Trophoblast cell (in vitro differentiated cells and primary cell): ENCODE data around the gene SIGLEC11.

Experiments used
- DNase-seq, 2 donors: peaks; one replicate each; pipeline ENCODE4 v3.0.0-alpha.2; 2016
- H2AFZ ChIP-seq: 2 replicates; pipeline ENCODE4 v1.6.1; 2013; ENCODE audit warnings: low read length, moderate library complexity, mild to moderate bottlenecking; ENCODE audit not compliant: insufficient read depth, poor library complexity
- H2AK5ac ChIP-seq: 2 replicates; pipeline ENCODE4 v1.6.1; 2013; ENCODE audit warnings: mild to moderate bottlenecking, low read length
- H2BK120ac ChIP-seq: 2 replicates; pipeline ENCODE4 v1.6.1; 2013; ENCODE audit warnings: low read length, mild to moderate bottlenecking, moderate library complexity; ENCODE audit not compliant: insufficient read depth, poor library complexity
- H2BK12ac ChIP-seq: 2 replicates; pipeline ENCODE4 v1.6.1; 2013; ENCODE audit warnings: mild to moderate bottlenecking, low read length, moderate library complexity
- H2BK5ac ChIP-seq: 2 replicates; pipeline ENCODE4 v1.6.1; 2013; ENCODE audit warnings: low read length, low read depth, moderate library complexity, mild to moderate bottlenecking; ENCODE audit not compliant: poor library complexity
- H3K14ac ChIP-seq: 2 replicates; pipeline ENCODE4 v1.6.1; 2013; ENCODE audit warnings: mild to moderate bottlenecking, low read length
- H3K18ac ChIP-seq: 2 replicates; pipeline ENCODE4 v1.6.1; 2013; ENCODE audit warnings: mild to moderate bottlenecking, low read length
- H3K23ac ChIP-seq: 2 replicates; pipeline ENCODE4 v1.6.1; 2013; ENCODE audit warnings: low read length
- H3K27ac ChIP-seq: 2 replicates; pipeline ENCODE4 v1.5.1; 2013; ENCODE audit warnings: low read depth, mild to moderate bottlenecking, inconsistent platforms, low read length, moderate library complexity
- H3K27me3 ChIP-seq: 2 replicates; pipeline ENCODE4 v1.6.1; 2013; ENCODE audit warnings: inconsistent platforms, mild to moderate bottlenecking, low read length, moderate library complexity; ENCODE audit not compliant: insufficient read depth
- H3K36me3 ChIP-seq, 2 experiments: 1 replicate in 1 of 2; 2 replicates in 1 of 2; pipeline ENCODE4 v1.6.1; 2013; ENCODE audit warnings: low read length in 2 of 2, mild to moderate bottlenecking in 2 of 2, moderate library complexity in 1 of 2; ENCODE audit not compliant: insufficient read depth in 2 of 2, control insufficient read depth in 1 of 2
- H3K4ac ChIP-seq: 2 replicates; pipeline ENCODE4 v1.6.1; 2013; ENCODE audit warnings: low read depth, mild to moderate bottlenecking, low read length, moderate library complexity
- H3K4me1 ChIP-seq, 2 experiments: 1 replicate in 1 of 2; 2 replicates in 1 of 2; pipeline ENCODE4 v1.6.1; 2013; ENCODE audit warnings: low read length in 2 of 2, mild to moderate bottlenecking in 2 of 2, moderate library complexity in 1 of 2; ENCODE audit not compliant: insufficient read depth in 2 of 2, control insufficient read depth in 1 of 2
- H3K4me2 ChIP-seq: 2 replicates; pipeline ENCODE4 v1.6.1; 2013; ENCODE audit warnings: inconsistent platforms, mild to moderate bottlenecking, low read length, moderate library complexity
- H3K4me3 ChIP-seq: 2 replicates; pipeline ENCODE4 v1.5.1; 2013; ENCODE audit warnings: mild to moderate bottlenecking, low read depth, low read length, inconsistent platforms
- H3K79me1 ChIP-seq: one replicate; pipeline ENCODE4 v1.6.1; 2013; ENCODE audit warnings: low read length
- H3K79me2 ChIP-seq: 2 replicates; pipeline ENCODE4 v1.6.1; 2013; ENCODE audit warnings: low read length, mild to moderate bottlenecking; ENCODE audit not compliant: control insufficient read depth, insufficient read depth, poor library complexity
- H3K9ac ChIP-seq: 2 replicates; pipeline ENCODE4 v1.6.1; 2013; ENCODE audit warnings: mild to moderate bottlenecking, low read length
- H3K9me3 ChIP-seq: 2 replicates; pipeline ENCODE4 v1.6.1; 2013; ENCODE audit warnings: low read depth, mild to moderate bottlenecking, control low read depth, inconsistent platforms, low read length; ENCODE audit not compliant: insufficient read depth
- H4K12ac ChIP-seq: 2 replicates; pipeline ENCODE4 v1.6.1; 2013; ENCODE audit warnings: low read depth, mild to moderate bottlenecking, low read length, moderate library complexity
- H4K8ac ChIP-seq: 2 replicates; pipeline ENCODE4 v1.6.1; 2013; ENCODE audit warnings: low read depth, mild to moderate bottlenecking, low read length, moderate library complexity
- H4K91ac ChIP-seq: one replicate; pipeline ENCODE4 v1.6.1; 2013; ENCODE audit warnings: low read depth, mild to moderate bottlenecking, low read length, moderate library complexity
- WGBS: extraction: QIAGEN DNeasy Blood & Tissue Kit; methylation state at CpG from one replicate; pipeline ENCODE4 v1.1.7; 2013; ENCODE audit warnings: missing lambda C conversion rate; ENCODE audit not compliant: insufficient read length, insufficient coverage; ENCODE audit errors: extremely low coverage; 5-methylcytosine and 5-hydroxymethylcytosine counted together

SIGLEC11 gene

GRCh38 chr19:49954933-49955332 lies 6.0 kb downstream of the SIGLEC11 start:
- no peak overlapping the region for H2BK5ac ChIP-seq

GRCh38 chr19:49954092-49954829 lies 6.7 kb downstream of the SIGLEC11 start:
- H3K4me1 ChIP-seq, result no peaks in the 10 kb centered on the region
- no peak overlapping the region for H3K9ac ChIP-seq
- H3K4ac ChIP-seq, result no peak overlapping the region
- no peak overlapping the region for H2BK120ac ChIP-seq
- H3K4me2 ChIP-seq, result no peak overlapping the region
- H3K14ac ChIP-seq, result no peak overlapping the region
- no peak overlapping the region for H2AK5ac ChIP-seq
- H3K23ac ChIP-seq, result no peak overlapping the region
- no peak overlapping the region for H2AFZ ChIP-seq
- H3K18ac ChIP-seq, result no peak overlapping the region
- H3K9me3 ChIP-seq, result no peaks in the 10 kb centered on the region
- no peak overlapping the region for H4K8ac ChIP-seq
- H3K79me2 ChIP-seq, result no peaks in the 10 kb centered on the region
- DNase-seq, result no peak
- no peak overlapping the region for H2BK5ac ChIP-seq
- H2BK12ac ChIP-seq, result no peak overlapping the region
- no peak overlapping the region for H4K91ac ChIP-seq
- no peaks in the 10 kb centered on the region for H3K36me3 ChIP-seq
- H3K4me3 ChIP-seq, result no peak overlapping the region
- no peak overlapping the region for H4K12ac ChIP-seq
- no peaks in the 10 kb centered on the region for H3K27me3 ChIP-seq
- no peak overlapping the region for H3K27ac ChIP-seq
- no CpG with 5 or more reads among the region's 12 CpGs for WGBS
- H3K79me1 ChIP-seq, result no peaks in the 10 kb centered on the region

More at GRCh38 chr19:49954933-49955332, 6.0 kb downstream of the SIGLEC11 start:
- H2AFZ ChIP-seq, result no peak overlapping the region
- no peak overlapping the region for H3K14ac ChIP-seq
- H3K18ac ChIP-seq, result no peak overlapping the region
- H2BK12ac ChIP-seq, result no peak overlapping the region
- H3K27ac ChIP-seq, result no peak overlapping the region
- no peak overlapping the region for H2AK5ac ChIP-seq
- H3K36me3 ChIP-seq, result no peaks in the 10 kb centered on the region
- H3K4me3 ChIP-seq, result no peak overlapping the region
- H3K4ac ChIP-seq, result no peak overlapping the region
- no peaks in the 10 kb centered on the region for H3K27me3 ChIP-seq
- no peak for DNase-seq
- H3K4me2 ChIP-seq, result no peak overlapping the region
- no peak overlapping the region for H4K91ac ChIP-seq
- no CpG with 5 or more reads among the region's 11 CpGs for WGBS
- H3K79me2 ChIP-seq, result no peaks in the 10 kb centered on the region
- no peak overlapping the region for H2BK120ac ChIP-seq
- no peak overlapping the region for H3K23ac ChIP-seq
- H3K9ac ChIP-seq, result no peak overlapping the region
- no peaks in the 10 kb centered on the region for H3K79me1 ChIP-seq
- H3K9me3 ChIP-seq, result no peaks in the 10 kb centered on the region
- no peak overlapping the region for H4K12ac ChIP-seq
- no peaks in the 10 kb centered on the region for H3K4me1 ChIP-seq
- H4K8ac ChIP-seq, result no peak overlapping the region

GRCh38 chr19:49953416-49953815 lies 7.6 kb downstream of the SIGLEC11 start:
- Histone ChIP-seq H3K9me3 (no peaks in the 10 kb centered on the region), H3K36me3 (no peaks in the 10 kb centered on the region), H3K79me1 (no peaks in the 10 kb centered on the region), H4K8ac (no peak overlapping the region), H2BK5ac (no peak overlapping the region), H2AFZ (no peak overlapping the region), H3K23ac (no peak overlapping the region), H3K4ac (no peak overlapping the region), H3K79me2 (no peaks in the 10 kb centered on the region), H3K4me1 (no peaks in the 10 kb centered on the region), H3K4me3 (no peak overlapping the region), H3K4me2 (no peak overlapping the region), H2AK5ac (no peak overlapping the region), H3K18ac (no peak overlapping the region), H2BK12ac (no peak overlapping the region), H3K14ac (no peak overlapping the region), H4K91ac (no peak overlapping the region), H3K9ac (no peak overlapping the region), H2BK120ac (no peak overlapping the region), H4K12ac (no peak overlapping the region), H3K27me3 (no peaks in the 10 kb centered on the region), H3K27ac (no peak overlapping the region)
- no CpG with 5 or more reads among the region's 7 CpGs for WGBS
- no peak for DNase-seq

GRCh38 chr19:49952906-49953305 lies 8.1 kb downstream of the SIGLEC11 start:
- Histone ChIP-seq H2AK5ac (no peak overlapping the region), H3K4me1 (no peaks in the 10 kb centered on the region), H4K12ac (no peak overlapping the region), H3K27me3 (no peaks in the 10 kb centered on the region), H3K14ac (no peak overlapping the region), H2BK12ac (no peak overlapping the region), H2BK120ac (no peak overlapping the region), H2AFZ (no peak overlapping the region), H3K9ac (no peak overlapping the region), H3K27ac (no peak overlapping the region), H3K36me3 (no peaks in the 10 kb centered on the region), H3K18ac (no peak overlapping the region), H3K4me2 (no peak overlapping the region), H3K9me3 (no peaks in the 10 kb centered on the region), H3K4me3 (no peak overlapping the region), H4K8ac (no peak overlapping the region), H3K79me1 (no peaks in the 10 kb centered on the region), H3K4ac (no peak overlapping the region), H3K23ac (no peak overlapping the region), H4K91ac (no peak overlapping the region), H3K79me2 (no peaks in the 10 kb centered on the region), H2BK5ac (no peak overlapping the region)
- DNase-seq, result no peak
- no CpG with 5 or more reads among the region's 13 CpGs for WGBS
